ENCODE data around the gene GINM1. TPM values are rescaled to one million over a fixed set of nuclear protein-coding genes. Genes with fewer than 3 reads are reported as not detected.

The GINM1 gene
- total RNA-seq, 1 donor from 2014 or later: 35.8 TPM

DNA sequence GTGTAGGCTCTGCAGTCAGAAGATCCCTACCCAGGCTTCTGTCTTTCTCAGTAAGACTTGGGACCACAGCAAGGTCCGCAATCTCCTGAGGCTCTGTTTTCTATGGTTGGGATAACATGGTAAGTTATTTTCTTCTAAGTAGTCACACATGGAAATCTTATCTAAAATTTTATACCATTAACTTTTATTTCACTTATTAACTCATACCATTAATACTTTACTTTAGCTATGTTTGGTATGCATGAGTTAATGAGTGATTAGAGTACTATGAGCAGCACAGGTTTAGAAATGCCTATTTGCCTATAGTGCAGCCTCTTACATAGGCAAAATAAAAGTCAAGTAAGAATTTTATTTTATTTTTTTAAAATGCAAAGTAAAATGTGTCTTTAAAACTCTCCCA, 27.2 kb downstream of the GINM1 start:
- no peak for DNase-seq (ENCODE audit: low read depth in 2 of 2)

- no peak for DNase-seq (ENCODE audit: low read depth in 2 of 2)
Measured at GRCh38 chr6:149600508-149600907, 34.3 kb downstream of the GINM1 start.

GRCh38 chr6:149608381-149608982, 42.3 kb downstream of the GINM1 start:
- no peak for DNase-seq (ENCODE audit: low read depth in 2 of 2)

DNA sequence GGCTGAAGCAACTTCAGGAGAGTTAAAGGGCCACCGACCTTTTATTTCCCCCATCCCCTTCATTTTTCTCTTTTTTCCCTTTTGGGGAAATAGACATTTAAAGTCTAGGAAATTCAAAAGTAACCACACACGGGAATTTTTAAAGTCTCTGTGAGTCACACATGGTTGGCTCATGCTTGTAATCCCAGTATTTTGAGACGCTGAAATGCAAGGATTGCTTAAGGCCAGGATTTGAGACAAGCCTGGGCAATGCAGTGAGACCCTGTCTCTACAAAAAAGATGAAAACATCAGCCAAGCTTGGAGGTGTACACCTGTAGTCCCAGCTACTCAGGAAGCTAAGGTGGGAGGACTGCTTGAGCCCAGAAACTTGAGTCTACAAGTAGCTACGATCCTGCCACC, 48.2 kb downstream of the GINM1 start:
- DNase-seq (ENCODE audit: low read depth in 2 of 2): no peak

DNA sequence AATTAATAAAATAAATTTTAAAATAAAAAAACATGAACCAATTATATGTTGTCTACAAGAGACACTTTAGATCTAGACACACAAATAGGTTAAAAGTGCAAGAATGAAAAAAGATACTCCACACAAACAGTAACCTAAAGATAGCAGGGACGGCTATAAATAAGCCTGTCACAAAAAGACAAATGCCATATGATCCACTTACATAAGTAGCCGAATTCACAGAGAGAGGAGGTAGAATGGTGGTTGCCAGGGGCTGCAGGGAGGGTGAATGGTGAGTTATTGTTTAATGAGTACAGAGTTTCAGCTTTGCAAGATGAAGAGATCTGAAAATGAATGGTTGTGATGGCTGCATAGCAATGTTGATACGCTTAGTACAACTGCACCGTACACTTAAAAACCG, 49.6 kb downstream of the GINM1 start:
- DNase-seq (ENCODE audit: low read depth in 2 of 2): no peak

DNA sequence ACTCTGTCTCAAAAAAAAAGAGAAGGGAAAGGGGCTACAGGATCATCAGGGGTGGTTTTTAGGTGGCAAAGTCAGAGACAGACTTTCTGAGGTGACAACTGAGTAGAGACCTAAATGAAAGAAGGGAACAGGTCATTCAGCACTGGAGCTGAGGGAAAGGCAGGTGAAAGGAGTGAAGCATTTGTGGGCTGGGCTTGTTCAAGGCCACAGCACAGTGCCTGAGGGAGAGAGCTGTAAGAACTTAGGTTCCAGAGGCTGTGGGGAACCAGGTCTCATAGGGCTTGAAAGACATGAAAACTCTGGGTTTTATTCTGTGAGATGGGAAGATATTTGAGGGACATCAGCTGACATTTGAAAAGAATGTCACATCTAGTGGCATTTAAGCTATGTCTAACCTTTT, 61.5 kb downstream of the GINM1 start:
- DNase-seq (ENCODE audit: low read depth in 2 of 2): no peak

DNA sequence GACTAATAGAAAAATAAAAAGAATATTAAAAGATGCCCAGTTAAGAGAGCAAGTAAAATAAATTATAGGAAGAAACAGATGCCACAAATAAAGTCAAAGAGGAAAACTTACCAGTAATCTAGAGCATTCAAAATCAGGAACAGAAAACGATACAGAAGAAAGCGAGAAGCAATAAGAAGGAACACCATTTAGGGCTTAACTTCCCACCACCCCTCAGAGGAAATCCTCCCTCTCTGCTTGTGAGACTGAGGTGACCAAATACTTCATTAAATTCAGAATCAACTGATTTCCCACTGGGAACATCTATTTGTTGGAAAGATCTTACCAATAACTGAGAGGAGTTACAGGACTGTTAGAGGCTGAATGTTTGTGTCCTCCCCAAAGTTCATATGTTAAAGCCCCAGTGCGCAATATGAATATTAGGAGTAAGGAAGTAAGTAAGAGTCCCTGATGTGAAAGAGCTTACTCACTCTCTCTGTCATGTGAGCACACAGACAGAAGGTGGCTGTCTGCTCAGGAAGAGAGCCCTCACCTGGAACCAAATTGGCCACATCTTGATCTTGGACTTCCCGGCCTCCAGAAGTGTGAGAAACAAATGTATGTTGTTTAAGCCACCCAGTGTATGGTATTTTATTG, 62.8 kb downstream of the GINM1 start:
- no peak for DNase-seq (ENCODE audit: low read depth in 2 of 2)

DNA sequence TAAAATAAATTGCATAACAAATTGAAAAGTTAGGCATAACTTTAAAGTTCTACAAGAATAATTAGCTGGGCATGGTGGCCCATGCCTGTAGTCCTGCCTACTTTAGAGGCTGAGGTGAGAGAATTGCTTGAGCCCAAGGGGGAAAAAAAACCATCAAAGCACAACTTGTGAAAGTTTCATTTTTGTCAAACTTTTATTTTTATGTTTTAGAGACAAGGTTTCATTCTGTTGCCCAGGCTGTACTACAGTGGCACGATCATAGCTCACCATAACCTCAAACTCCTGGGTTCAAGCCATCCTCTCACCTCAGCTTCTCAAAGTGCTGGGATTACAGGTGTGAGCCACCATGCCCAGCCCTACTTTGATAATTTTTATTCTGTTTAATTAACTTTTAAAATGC, 68.1 kb downstream of the GINM1 start:
- no peak for DNase-seq (ENCODE audit: low read depth in 2 of 2)

DNA sequence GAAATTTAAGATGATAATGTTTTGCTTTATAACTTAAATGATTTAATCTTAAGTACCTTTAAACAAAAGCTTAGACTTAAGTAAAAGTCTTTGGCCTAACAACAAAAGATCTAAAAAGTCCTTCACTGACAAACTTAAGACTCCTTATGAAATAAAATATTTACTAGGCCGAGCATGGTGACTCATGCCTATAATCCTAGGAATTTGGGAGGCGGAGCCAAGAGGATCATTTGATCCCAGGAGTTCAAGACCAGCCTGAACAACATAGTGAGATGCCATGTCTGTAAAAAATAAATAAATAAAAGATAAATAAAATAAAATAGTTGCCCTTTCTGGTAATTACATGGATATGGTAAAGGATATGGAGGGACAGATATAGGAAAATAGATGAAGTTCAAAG, 69.9 kb downstream of the GINM1 start:
- DNase-seq (ENCODE audit: low read depth in 2 of 2): no peak

Other genes starting within 250 kb of the GINM1 start
- 11.4 and 19.0 TPM in 2 replicates for gene TAB2, start 248.7 kb upstream of the GINM1 start, total RNA-seq
- 0.26 and 1.0 TPM in 2 replicates for gene SUMO4, start 166.1 kb upstream of the GINM1 start, total RNA-seq
- gene ZC3H12D, start 81.4 kb upstream of the GINM1 start, total RNA-seq: under 0.01 TPM in 2 replicates
- 18.6 and 18.9 TPM in 2 replicates for gene PPIL4, start 20.3 kb upstream of the GINM1 start, total RNA-seq
- gene KATNA1, start 82.3 kb downstream of the GINM1 start, total RNA-seq: 13.9 and 16.7 TPM in 2 replicates
- gene LATS1, start 151.7 kb downstream of the GINM1 start, total RNA-seq: 5.5 and 8.2 TPM in 2 replicates
- gene NUP43, start 180.2 kb downstream of the GINM1 start, total RNA-seq: 26.8 and 30.4 TPM in 2 replicates
- 102 and 103 TPM in 2 replicates for gene PCMT1, start 183.4 kb downstream of the GINM1 start, total RNA-seq

All from dermis microvascular lymphatic vessel endothelial cell (primary cell).